GM12872 (cell line): ENCODE measurements around the gene IFIT3.

Experiments used
- CTCF ChIP-seq: IDR thresholded peaks from 3 replicates; pipeline ENCODE4 v1.5.1; 2011; ENCODE audit warnings: low read depth, mild to moderate bottlenecking, low read length, moderate library complexity; ENCODE audit not compliant: insufficient read depth

IFIT3 gene

GRCh38 chr10:89336241-89336640, 8.4 kb downstream of the IFIT3 start:
- TF ChIP-seq CTCF, result no peak

- no peak for TF ChIP-seq CTCF
Measured at GRCh38 chr10:89337484-89337883, 9.7 kb downstream of the IFIT3 start.

GRCh38 chr10:89338713-89339112, 10.9 kb downstream of the IFIT3 start:
- no peak for TF ChIP-seq CTCF

- no peak for TF ChIP-seq CTCF
Measured at GRCh38 chr10:89339875-89340274, 12.1 kb downstream of the IFIT3 start.

- TF ChIP-seq CTCF, result no peak
Measured at GRCh38 chr10:89341649-89342048, 13.9 kb downstream of the IFIT3 start.

- TF ChIP-seq CTCF, result no peak
Measured at GRCh38 chr10:89342206-89342958, 14.6 kb downstream of the IFIT3 start.

- TF ChIP-seq CTCF, result no peak
Measured at GRCh38 chr10:89343089-89343767, 15.4 kb downstream of the IFIT3 start.
